OCI-LY7 (cell line): Measurements from ENCODE around the gene ENTPD6.

Source experiments
- CTCF ChIP-seq: fragments of 200-600 bp; sonication (generic); conservative IDR thresholded peaks from 2 replicates; pipeline ENCODE4 v1.5.1; 2014; ENCODE audit warnings: mild to moderate bottlenecking, antibody characterized with exemption, low read length, moderate library complexity, mixed read lengths
- EZH2phosphoT487 ChIP-seq: fragments of 200-600 bp; sonication (generic); IDR thresholded peaks from 2 replicates; pipeline ENCODE4 v1.6.1; 2018; ENCODE audit warnings: low read depth, borderline replicate concordance, mild to moderate bottlenecking, mixed run types, antibody characterized with exemption, low read length, moderate library complexity, mixed read lengths

DNA sequence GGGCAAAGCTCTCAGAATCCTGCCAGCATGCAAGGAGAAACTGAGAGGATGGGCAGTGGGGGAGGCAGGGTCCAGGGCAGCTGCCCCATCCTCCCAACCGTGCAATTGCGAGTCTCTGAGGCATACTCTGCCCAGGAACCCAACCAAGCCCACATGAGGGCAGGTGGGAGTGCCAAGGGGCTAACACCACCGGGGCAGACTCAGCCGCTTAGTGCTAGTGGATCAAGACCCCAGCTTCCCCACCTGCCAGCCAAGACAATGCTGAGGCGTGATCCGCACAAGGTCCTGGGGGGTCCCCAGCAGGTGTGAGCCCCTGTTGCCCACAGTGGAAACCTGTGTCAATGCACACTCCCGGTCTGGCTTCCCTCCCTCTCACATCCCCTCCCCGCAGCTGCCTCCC, 48.5 kb upstream of the ENTPD6 start:
- TF ChIP-seq EZH2phosphoT487 (no peak), CTCF (no peak)
